Fibroblast of lung (primary cell): ENCODE measurements around the gene RAB31.

ENCODE experiments used
- CTCF ChIP-seq, 2 donors: IDR thresholded peaks in 1 of 2; conservative IDR thresholded peaks in 1 of 2; 1 replicate in 1 of 2; 2 replicates in 1 of 2; pipeline ENCODE4 v1.5.1; 2011 to 2012; ENCODE audit warnings: low read length in 2 of 2, control low read depth in 1 of 2, inconsistent platforms in 1 of 2, low read depth in 1 of 2, mild to moderate bottlenecking in 1 of 2
- EZH2 ChIP-seq: IDR thresholded peaks from 2 replicates; pipeline ENCODE4 v1.5.1; 2012; ENCODE audit warnings: low read length, control low read depth, mild to moderate bottlenecking; ENCODE audit errors: missing control alignments

- TF ChIP-seq CTCF (conservative IDR thresholded peaks at IDR 0.05 in 1 of 2, IDR thresholded peaks at IDR 0.05 in 1 of 2; ENCODE audit: low read depth in 1 of 2, low read length in 2 of 2) (no peak), EZH2 (no peak)
Observed at GRCh38 chr18:9707381-9708056, 582 bp upstream of the RAB31 start.
